ENCODE data around the gene CFAP68. TPM values are rescaled to one million over a fixed set of nuclear protein-coding genes. Genes with fewer than 3 reads are reported as not detected.

CFAP68 gene
- total and polyA plus RNA-seq, 2 experiments from 2014 or later = 9.9 to 52.8 TPM

- Histone ChIP-seq H3K36me3 (ENCODE audit: insufficient read depth) (no peaks in the 10 kb centered on the region), H3K27ac (ENCODE audit: low read depth) (no peak overlapping the region), H3K79me2 (replicated peaks; ENCODE audit: insufficient read depth) (no peaks in the 10 kb centered on the region), H3K4me3 (no peak overlapping the region), H3K4me2 (no peak overlapping the region), H3K4me1 (ENCODE audit: insufficient read depth) (peaks cover 24% of the 10 kb centered on the region), H3K27me3 (ENCODE audit: insufficient read depth) (no peaks in the 10 kb centered on the region), H3F3A (replicated peaks; ENCODE audit: low read depth) (peaks cover 3% of the 10 kb centered on the region; the same call in 1 of the 2 replicates), H4K20me1 (replicated peaks; ENCODE audit: insufficient read depth) (no peaks in the 10 kb centered on the region), H3K9me2 (ENCODE audit: insufficient read depth) (no peaks in the 10 kb centered on the region), H2AFZ (peak overlapping the region; percentile 14; the same call in 1 of the 2 replicates)
- no peak for ATAC-seq
- Mint-ChIP-seq H3K4me3 (no peak overlapping the region), H3K4me1 (peaks cover 31% of the 10 kb centered on the region), H3K27me3 (ENCODE audit: insufficient read depth, low read depth, poor library complexity) (peaks cover 11% of the 10 kb centered on the region), H3K27ac (no peak overlapping the region; the same call in 1 of the 2 replicates), H3K9me3 (peaks cover 3% of the 10 kb centered on the region; the same call in 1 of the 3 replicates), H3K36me3 (ENCODE audit: low read depth) (no peaks in the 10 kb centered on the region)
- no peak for DNase-seq (ENCODE audit: low spot score)
- TF ChIP-seq STAT1 (IDR thresholded peaks at IDR 0.05; ENCODE audit: unreplicated experiment) (no peak), ZNF114 (CRISPR knock-in tag; IDR thresholded peaks at IDR 0.05) (no peak), CREB1 (CRISPR knock-in tag; IDR thresholded peaks at IDR 0.05; ENCODE audit: low read depth) (no peak), EZH2phosphoT487 (IDR thresholded peaks at IDR 0.05; ENCODE audit: unreplicated experiment) (no peak), ZNF462 (CRISPR knock-in tag; IDR thresholded peaks at IDR 0.05) (no peak), EZH2 (IDR thresholded peaks at IDR 0.05; ENCODE audit: low read depth, unreplicated experiment) (no peak), JUNB (IDR thresholded peaks at IDR 0.05; ENCODE audit: unreplicated experiment) (no peak), CTCF (conservative IDR thresholded peaks at IDR 0.05; ENCODE audit: low read depth in 2 of 2) (no peak), REST (IDR thresholded peaks at IDR 0.05; ENCODE audit: unreplicated experiment) (no peak), NANOG (IDR thresholded peaks at IDR 0.05; ENCODE audit: borderline replicate concordance) (no peak), ETS1 (IDR thresholded peaks at IDR 0.05) (no peak), POLR2AphosphoS5 (IDR thresholded peaks at IDR 0.05; ENCODE audit: low read depth) (no peak), ZNF331 (CRISPR knock-in tag; IDR thresholded peaks at IDR 0.05; ENCODE audit: low read depth) (no peak)
These were observed 37.4 kb downstream of the CFAP68 start for GRCh38 chr11:111916768-111917167.

Measured in GM23338 (cell line).